Measurements from ENCODE around the gene SAYSD1. TPM values are rescaled to one million over a fixed set of nuclear protein-coding genes. Genes with fewer than 3 reads are reported as not detected.

SAYSD1 gene
- total and polyA plus RNA-seq, 2 experiments from 2014 or later, result 8.2 to 10.0 TPM

GRCh38 chr6:39107034-39107433 lies 8.0 kb downstream of the SAYSD1 start (continued):
- TF ChIP-seq ZNF462 (CRISPR knock-in tag; IDR thresholded peaks at IDR 0.05) (no peak), NANOG (IDR thresholded peaks at IDR 0.05; ENCODE audit: borderline replicate concordance) (no peak), ZNF114 (CRISPR knock-in tag; IDR thresholded peaks at IDR 0.05) (no peak)

GRCh38 chr6:39104528-39104927 lies 10.5 kb downstream of the SAYSD1 start:
- H3K36me3 Mint-ChIP-seq (ENCODE audit: low read depth), result peaks cover 3% of the 10 kb centered on the region; the same call in 2 of the 3 replicates
- no peak for TF ChIP-seq POLR2AphosphoS5 (IDR thresholded peaks at IDR 0.05; ENCODE audit: low read depth)
- no peak for TF ChIP-seq ETS1 (IDR thresholded peaks at IDR 0.05)
- TF ChIP-seq EZH2phosphoT487 (IDR thresholded peaks at IDR 0.05; ENCODE audit: unreplicated experiment), result no peak
- TF ChIP-seq REST (IDR thresholded peaks at IDR 0.05; ENCODE audit: unreplicated experiment), result no peak
- no peak for TF ChIP-seq NANOG (IDR thresholded peaks at IDR 0.05; ENCODE audit: borderline replicate concordance)
- TF ChIP-seq JUNB (IDR thresholded peaks at IDR 0.05; ENCODE audit: unreplicated experiment), result no peak
- no peak for TF ChIP-seq CREB1 (CRISPR knock-in tag; IDR thresholded peaks at IDR 0.05; ENCODE audit: low read depth)
- no peak for TF ChIP-seq EZH2 (IDR thresholded peaks at IDR 0.05; ENCODE audit: low read depth, unreplicated experiment)
- TF ChIP-seq STAT1 (IDR thresholded peaks at IDR 0.05; ENCODE audit: unreplicated experiment), result no peak
- no peak for TF ChIP-seq ZNF331 (CRISPR knock-in tag; IDR thresholded peaks at IDR 0.05; ENCODE audit: low read depth)

More at GRCh38 chr6:39104528-39104927, 10.5 kb downstream of the SAYSD1 start:
- Mint-ChIP-seq H3K4me3 (no peak overlapping the region), H3K27ac (no peak overlapping the region), H3K4me1 (peaks cover 8% of the 10 kb centered on the region), H3K9me3 (no peaks in the 10 kb centered on the region), H3K27me3 (ENCODE audit: insufficient read depth, low read depth, poor library complexity) (peaks cover 1% of the 10 kb centered on the region)
- no peaks in the 10 kb centered on the region; the same call in 1 of the 2 replicates for H3K36me3 ChIP-seq (ENCODE audit: insufficient read depth)
- H2AFZ ChIP-seq, result no peak overlapping the region
- H3K9me2 ChIP-seq (ENCODE audit: insufficient read depth), result no peaks in the 10 kb centered on the region
- peaks cover 11% of the 10 kb centered on the region for H3K4me1 ChIP-seq (ENCODE audit: insufficient read depth)
- DNase-seq (ENCODE audit: low spot score), result no peak
- H3K27ac ChIP-seq (ENCODE audit: low read depth), result no peak overlapping the region
- no peak overlapping the region for H3K4me3 ChIP-seq
- H3K4me2 ChIP-seq, result no peak overlapping the region
- H3F3A ChIP-seq (replicated peaks; ENCODE audit: low read depth), result no peaks in the 10 kb centered on the region
- no peaks in the 10 kb centered on the region for H3K79me2 ChIP-seq (replicated peaks; ENCODE audit: insufficient read depth)
- H4K20me1 ChIP-seq (replicated peaks; ENCODE audit: insufficient read depth), result no peaks in the 10 kb centered on the region
- ATAC-seq, result no peak
- no peaks in the 10 kb centered on the region for H3K27me3 ChIP-seq (ENCODE audit: insufficient read depth)
